Tibial artery (tissue), 4 donors: ENCODE measurements around the gene ANKMY2.

Experiments used
- DNase-seq, 2 donors: peaks; one replicate each; pipeline ENCODE4 v3.0.0-alpha.2; 2019
- H3K27ac ChIP-seq, 2 donors: fragments of 200-600 bp; sonication (generic) in 1 of 2; 1 replicate in 1 of 2; 2 replicates in 1 of 2; pipeline ENCODE4 v1.5.1; 2018 to 2019; ENCODE audit warnings: mild to moderate bottlenecking in 1 of 2
- H3K27me3 ChIP-seq, 2 donors: fragments of 200-600 bp; sonication (generic) in 1 of 2; one replicate each; pipeline versions ENCODE4 v1.5.1 to v1.6.0; 2016 to 2019
- H3K36me3 ChIP-seq, 3 donors: fragments of 200-600 bp; sonication (generic) in 2 of 3; one replicate each; pipeline ENCODE4 v1.5.1; 2016 to 2019; ENCODE audit warnings: mild to moderate bottlenecking in 2 of 3
- H3K4me1 ChIP-seq, 4 donors: fragments of 200-600 bp; sonication (generic) in 2 of 4; 1 replicate in 3 of 4; 2 replicates in 1 of 4; pipeline ENCODE4 v1.5.1; 2016 to 2019
- H3K4me3 ChIP-seq, 2 donors: fragments of 200-600 bp; sonication (generic) in 1 of 2; 1 replicate in 1 of 2; 2 replicates in 1 of 2; pipeline ENCODE4 v1.5.1; 2018 to 2019; ENCODE audit warnings: mild to moderate bottlenecking in 2 of 2
- H3K9me3 ChIP-seq, 3 donors: fragments of 200-600 bp; sonication (generic) in 1 of 3; one replicate each; pipeline ENCODE4 v1.5.1; 2016 to 2019
- intact Hi-C: fragments of 100-400 bp; cut with DNase I; formaldehyde crosslinking; loops from one replicate; pipeline ENCODE4 v1.15.0; 2023; ENCODE audit warnings: low total_unique reads
- TF ChIP-seq, protein P1 (sequence below), 2 experiments: fragments of 200-600 bp in 1 of 2; fragments of 450-650 bp in 1 of 2; IDR thresholded peaks; one replicate each; pipeline ENCODE4 v1.5.1; 2017 to 2019; ENCODE audit warnings: antibody characterized with exemption in 2 of 2, mild to moderate bottlenecking in 1 of 2, moderate library complexity in 1 of 2

The ANKMY2 gene

DNA sequence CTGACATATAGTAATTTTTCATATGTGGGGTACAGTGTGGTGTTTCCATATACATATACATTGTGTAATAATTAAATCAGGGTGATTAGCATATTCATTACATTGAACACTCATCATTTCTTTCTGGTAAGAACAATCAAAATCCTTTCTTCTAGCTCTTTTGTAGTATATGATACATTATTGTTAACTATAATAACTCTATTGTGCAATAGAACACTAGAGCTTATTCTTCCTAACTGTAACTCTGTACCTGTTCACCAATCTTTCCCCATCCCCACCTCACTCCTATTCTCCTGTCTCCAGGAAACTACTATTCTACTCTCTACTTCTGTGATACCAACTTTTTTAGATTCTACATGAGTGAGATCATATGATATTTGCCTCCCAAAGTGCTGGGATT is 9.8 kb upstream of the ANKMY2 start:
- Histone ChIP-seq H3K36me3 (no peaks in the 10 kb centered on the region), H3K4me1 (peaks cover 0 to 5% (median 0%) of the 10 kb centered on the region in 4 donors), H3K4me3 (no peak overlapping the region), H3K27me3 (no peaks in the 10 kb centered on the region), H3K9me3 (no peaks in the 10 kb centered on the region), H3K27ac (no peak overlapping the region)
- intact Hi-C loops, result no loop called here
- TF ChIP-seq, protein P1, sequence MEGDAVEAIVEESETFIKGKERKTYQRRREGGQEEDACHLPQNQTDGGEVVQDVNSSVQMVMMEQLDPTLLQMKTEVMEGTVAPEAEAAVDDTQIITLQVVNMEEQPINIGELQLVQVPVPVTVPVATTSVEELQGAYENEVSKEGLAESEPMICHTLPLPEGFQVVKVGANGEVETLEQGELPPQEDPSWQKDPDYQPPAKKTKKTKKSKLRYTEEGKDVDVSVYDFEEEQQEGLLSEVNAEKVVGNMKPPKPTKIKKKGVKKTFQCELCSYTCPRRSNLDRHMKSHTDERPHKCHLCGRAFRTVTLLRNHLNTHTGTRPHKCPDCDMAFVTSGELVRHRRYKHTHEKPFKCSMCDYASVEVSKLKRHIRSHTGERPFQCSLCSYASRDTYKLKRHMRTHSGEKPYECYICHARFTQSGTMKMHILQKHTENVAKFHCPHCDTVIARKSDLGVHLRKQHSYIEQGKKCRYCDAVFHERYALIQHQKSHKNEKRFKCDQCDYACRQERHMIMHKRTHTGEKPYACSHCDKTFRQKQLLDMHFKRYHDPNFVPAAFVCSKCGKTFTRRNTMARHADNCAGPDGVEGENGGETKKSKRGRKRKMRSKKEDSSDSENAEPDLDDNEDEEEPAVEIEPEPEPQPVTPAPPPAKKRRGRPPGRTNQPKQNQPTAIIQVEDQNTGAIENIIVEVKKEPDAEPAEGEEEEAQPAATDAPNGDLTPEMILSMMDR (IDR thresholded peaks at IDR 0.05), result no peak
- no peak for DNase-seq

DNA sequence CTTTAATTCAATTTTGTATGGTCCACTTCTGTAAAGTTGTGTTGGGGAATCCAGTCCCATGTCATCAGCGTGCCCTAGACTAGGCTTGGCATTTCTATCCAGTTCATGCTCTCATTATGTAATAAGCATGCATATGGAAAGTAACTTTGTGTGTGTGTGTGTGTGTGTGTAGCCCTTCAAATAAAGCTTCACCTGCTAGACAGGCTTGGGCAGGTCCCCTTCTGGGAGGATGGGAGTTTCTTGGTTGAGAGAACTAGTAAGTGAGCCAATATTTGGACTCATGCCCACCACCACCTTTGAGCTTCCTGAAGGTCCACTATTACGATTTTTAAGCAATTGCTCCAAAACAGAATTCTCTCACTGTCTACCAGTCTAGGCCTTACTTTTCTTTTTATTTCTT is 7.3 kb upstream of the ANKMY2 start:
- DNase-seq, result no peak
- intact Hi-C loops, result no loop called here
- Histone ChIP-seq H3K27me3 (no peaks in the 10 kb centered on the region), H3K9me3 (no peaks in the 10 kb centered on the region), H3K4me3 (no peak overlapping the region), H3K36me3 (no peaks in the 10 kb centered on the region), H3K27ac (no peak overlapping the region), H3K4me1 (peaks cover 0 to 11% (median 3%) of the 10 kb centered on the region in 4 donors)
- TF ChIP-seq, protein P1 (IDR thresholded peaks at IDR 0.05), result no peak

DNA sequence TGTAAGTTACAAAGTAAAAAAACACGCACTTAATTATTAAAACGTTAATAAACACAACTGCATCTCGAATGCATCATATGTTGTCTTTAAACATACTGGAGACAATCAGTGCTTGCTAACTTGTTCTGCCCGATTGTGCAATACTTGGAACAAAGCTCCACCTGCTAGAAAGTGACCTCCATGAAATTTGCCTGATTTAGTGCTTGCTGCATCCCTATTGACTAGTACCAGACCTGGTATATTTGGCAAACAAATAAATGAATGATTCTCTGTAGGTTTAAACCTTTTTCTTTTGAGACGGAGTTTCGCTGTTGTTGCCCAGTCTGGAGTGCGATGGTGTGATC is 6.7 kb upstream of the ANKMY2 start:
- no peak overlapping the region for H3K27ac ChIP-seq
- no peak for DNase-seq
- TF ChIP-seq, protein P1 (IDR thresholded peaks at IDR 0.05), result no peak
- no peaks in the 10 kb centered on the region for H3K36me3 ChIP-seq
- peaks cover 0 to 14% (median 6%) of the 10 kb centered on the region in 4 donors for H3K4me1 ChIP-seq
- no peaks in the 10 kb centered on the region for H3K9me3 ChIP-seq
- no peak overlapping the region for H3K4me3 ChIP-seq
- H3K27me3 ChIP-seq, result no peaks in the 10 kb centered on the region
- intact Hi-C loops, result no loop called here

DNA sequence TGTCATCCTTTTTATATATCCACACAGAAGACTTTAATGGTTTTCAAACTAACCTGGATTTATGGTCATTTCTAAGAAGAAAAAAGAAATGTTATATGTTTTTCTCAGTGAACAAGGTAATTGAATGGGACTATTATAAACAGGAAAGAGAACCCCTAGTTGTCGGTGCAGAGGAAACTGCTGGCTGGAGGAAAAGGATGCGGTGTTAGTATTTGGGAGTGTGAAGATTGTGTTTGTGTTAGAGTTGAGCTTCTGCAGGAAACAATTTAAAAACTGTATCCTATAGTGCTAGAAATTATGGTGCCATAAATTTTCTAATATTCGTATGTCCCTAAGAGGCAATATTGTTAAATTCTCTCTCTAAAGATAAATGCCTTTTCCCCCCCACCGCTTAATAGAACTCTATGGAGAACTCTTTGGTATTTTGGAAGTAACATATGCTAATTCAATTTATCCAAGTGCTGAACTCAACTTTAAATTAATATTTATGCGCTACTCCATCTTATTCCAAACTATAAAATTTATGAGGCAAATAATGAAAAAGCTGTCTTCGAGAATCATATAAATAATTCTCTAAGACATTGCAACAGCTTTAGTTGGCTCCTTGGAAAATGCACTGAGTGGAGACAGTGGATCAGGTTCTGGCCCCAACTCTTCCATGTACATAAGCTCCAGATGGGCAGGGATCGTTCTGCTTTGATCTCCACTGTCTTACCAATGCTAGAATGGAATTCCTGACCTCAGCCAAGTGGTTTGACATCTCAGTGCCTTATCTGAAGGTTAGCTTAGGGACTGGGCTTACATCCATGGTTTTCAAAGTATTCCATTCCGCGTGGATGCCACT is 6.1 kb upstream of the ANKMY2 start:
- TF ChIP-seq, protein P1 (IDR thresholded peaks at IDR 0.05), result no peak
- Histone ChIP-seq H3K4me3 (no peak overlapping the region), H3K36me3 (no peaks in the 10 kb centered on the region), H3K9me3 (no peaks in the 10 kb centered on the region), H3K27me3 (no peaks in the 10 kb centered on the region), H3K4me1 (peaks cover 0 to 19% (median 12%) of the 10 kb centered on the region in 4 donors), H3K27ac (no peak overlapping the region)
- intact Hi-C loops, result no loop called here
- no peak for DNase-seq

DNA sequence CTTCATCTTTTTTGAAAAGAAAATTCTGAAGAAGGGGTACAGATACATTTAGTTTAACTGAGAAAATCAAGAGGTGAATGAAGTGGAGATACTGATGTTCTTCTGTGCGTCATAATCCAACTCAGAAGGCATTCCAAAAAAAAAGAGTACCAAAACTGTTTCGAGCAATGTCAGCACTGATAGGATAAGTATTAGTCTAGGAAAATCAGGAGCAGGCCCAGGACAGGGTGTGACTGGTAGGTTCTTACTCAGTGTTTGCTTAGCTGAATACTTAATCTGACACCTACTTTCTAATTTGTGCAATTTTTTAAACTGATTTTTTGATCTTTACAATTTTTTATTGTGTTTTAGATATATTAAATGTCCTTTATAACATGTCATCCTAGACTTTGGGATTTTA is 4.7 kb upstream of the ANKMY2 start:
- Histone ChIP-seq H3K27me3 (no peaks in the 10 kb centered on the region), H3K36me3 (no peaks in the 10 kb centered on the region), H3K27ac (no peak overlapping the region), H3K4me1 (peaks cover 0 to 19% (median 12%) of the 10 kb centered on the region in 4 donors), H3K4me3 (no peak overlapping the region), H3K9me3 (no peaks in the 10 kb centered on the region)
- DNase-seq, result no peak
- TF ChIP-seq, protein P1 (IDR thresholded peaks at IDR 0.05), result no peak
- intact Hi-C loops, result no loop called here
